HG02623 (cell line): ENCODE data around the gene OSBPL3.
"Not testable (repeated sequence)": the region's sequence is repeated elsewhere in the genome, so short reads cannot be mapped to it uniquely, and the experiment has no call there.

ENCODE experiments used
- ATAC-seq: cut with Tn5 transposase; IDR thresholded peaks from one replicate; pipeline ENCODE4 v1.9.1; 2021; ENCODE audit warnings: moderate library complexity; ENCODE audit not compliant: unreplicated experiment

Gene OSBPL3

GRCh38 chr7:24979863-24980533, at the start of gene OSBPL3:
Gene OSBPL3 (minus strand): TSS chr7:24980178. CDS start chr7:24892472, 87,706 bp downstream.
- peak; percentile 74 for ATAC-seq

DNA sequence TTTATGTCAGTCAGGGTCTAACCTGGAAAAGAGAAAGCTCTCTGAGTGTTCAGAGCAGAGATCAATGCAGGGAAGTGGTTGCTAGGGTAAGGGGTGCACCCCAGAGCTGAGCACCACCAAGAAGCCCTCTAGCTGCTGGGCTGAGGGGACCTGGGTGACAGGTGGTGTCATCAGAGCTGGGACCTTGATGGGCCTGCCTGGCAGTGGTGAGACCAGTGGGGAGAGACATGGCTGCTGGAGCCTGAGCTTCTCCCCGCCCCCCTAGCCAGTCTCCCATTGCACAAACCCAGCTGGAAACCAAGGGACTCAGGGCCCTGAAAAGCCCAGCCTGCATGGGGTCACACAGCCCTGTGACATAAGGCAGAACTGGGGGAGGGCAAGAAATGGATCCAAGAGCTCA, 49.1 kb upstream of the OSBPL3 start:
- ATAC-seq = no peak

DNA sequence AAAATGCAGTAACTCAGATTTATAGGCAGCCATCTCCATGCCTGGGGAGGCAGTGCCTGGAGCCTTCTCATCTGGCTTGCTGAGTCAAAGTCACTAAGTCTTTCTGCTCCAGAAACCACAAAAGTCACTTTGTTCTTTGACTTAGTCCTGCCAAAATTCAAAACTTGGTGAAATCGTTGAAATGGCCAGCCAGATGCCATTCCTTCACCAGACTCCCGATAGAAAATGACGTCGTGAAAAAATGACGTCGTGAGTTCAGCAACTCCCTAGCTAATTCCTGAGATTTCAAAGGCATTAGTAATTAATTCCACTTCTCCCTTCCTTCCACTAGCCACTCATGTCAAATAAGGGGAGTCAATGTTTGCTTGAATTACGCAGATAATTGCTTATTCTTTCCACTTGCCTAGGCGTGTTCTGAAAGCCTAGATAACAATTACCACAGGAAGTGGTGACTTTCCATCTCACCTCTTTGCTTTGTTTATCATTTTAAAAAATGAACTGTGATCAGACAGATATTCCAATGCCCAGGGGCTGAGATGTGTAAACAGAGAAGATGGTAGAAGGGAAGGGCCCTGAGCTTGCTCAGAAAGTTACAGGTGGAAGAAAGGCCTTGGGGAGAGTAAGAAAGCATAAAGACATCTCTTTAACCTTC, 48.5 kb upstream of the OSBPL3 start:
- no peak for ATAC-seq

DNA sequence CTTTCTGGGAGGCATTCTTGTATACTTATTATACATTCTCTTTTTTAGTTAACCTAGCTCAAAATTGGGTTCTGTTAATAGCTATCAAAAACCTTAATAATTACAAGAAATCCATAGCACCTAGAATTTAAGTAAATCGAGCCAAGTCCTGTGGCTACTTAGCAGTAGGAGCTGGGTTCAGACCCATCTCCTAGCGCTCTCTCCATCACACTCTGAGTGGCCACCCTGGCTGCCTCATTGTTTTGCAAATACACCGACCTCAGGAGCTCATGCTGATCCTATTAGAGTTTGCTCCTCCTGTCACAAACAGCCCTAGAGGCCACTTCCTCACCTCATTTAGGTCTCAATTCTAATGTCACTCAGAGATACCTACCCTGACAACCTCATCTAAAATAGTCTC, 46.2 kb upstream of the OSBPL3 start:
- ATAC-seq = no peak

DNA sequence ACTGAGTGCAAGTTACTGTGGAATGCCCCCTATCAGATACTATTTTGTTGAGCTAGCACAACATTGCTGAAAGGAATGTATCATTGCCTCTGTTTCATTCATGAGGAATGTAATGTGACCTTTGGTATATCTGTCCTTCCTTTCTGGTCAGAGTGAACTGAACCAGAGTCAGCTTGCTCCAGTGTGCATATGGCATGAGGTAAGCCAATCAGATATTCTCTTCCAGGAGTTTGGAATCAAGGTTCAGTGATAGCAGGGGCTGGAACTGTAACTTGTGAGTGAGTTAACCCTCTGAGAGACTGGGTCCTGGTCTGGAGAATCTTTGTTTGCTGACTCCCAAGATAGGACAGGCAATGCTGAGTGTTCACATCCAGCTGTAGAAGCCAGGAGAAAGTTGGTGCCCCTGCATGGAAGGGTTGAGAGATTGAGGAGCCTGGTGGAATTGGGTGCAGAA, 45.3 kb upstream of the OSBPL3 start:
- ATAC-seq = no peak

DNA sequence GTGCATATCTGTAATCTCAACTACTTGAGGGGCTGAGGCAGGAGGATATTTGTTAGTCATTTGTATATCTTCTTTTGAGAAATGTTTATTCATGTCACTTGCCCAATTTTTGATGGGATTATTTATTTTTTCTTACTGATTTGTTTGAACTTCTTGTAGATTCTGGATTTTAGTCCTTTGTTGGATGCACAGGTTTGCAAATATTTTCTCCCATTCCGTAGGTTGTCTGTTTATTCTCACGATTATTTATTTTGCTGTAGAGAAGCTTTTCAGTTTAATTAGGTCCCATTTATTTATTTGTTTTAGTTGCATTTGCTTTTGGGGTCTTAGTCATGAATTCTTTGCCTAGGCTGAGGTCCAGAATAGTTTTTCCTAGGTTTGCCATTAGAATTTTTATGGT, 44.1 kb upstream of the OSBPL3 start:
- ATAC-seq = no peak

- ATAC-seq = not testable (repeated sequence)
Observed at GRCh38 chr7:25017671-25018070, 37.7 kb upstream of the OSBPL3 start.

GRCh38 chr7:25014756-25015155, 34.8 kb upstream of the OSBPL3 start:
- no peak for ATAC-seq

GRCh38 chr7:25012710-25013109, 32.7 kb upstream of the OSBPL3 start:
- not testable (repeated sequence) for ATAC-seq

GRCh38 chr7:25012254-25012653, 32.3 kb upstream of the OSBPL3 start:
- ATAC-seq = no peak

- ATAC-seq = no peak
Observed at GRCh38 chr7:25009257-25009656, 29.3 kb upstream of the OSBPL3 start.

DNA sequence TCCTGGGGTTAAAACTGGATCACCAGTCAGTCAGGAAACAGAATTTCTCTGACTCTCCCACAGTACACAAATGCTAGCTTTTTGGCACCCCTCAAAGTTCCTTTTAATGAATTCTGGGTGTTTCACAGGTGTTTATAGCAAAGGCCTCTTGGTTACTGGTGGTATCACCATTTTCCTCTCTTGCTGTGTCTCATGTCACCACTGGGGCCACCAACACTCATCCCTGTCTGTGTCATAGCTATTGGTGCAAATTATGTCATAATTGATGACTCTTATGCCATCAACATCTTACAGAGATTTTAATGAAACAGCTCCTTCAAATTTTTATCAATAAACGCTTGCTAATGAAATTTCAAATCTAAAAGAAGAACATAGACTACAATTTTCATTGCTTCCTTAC, 27.7 kb upstream of the OSBPL3 start:
- no peak for ATAC-seq

DNA sequence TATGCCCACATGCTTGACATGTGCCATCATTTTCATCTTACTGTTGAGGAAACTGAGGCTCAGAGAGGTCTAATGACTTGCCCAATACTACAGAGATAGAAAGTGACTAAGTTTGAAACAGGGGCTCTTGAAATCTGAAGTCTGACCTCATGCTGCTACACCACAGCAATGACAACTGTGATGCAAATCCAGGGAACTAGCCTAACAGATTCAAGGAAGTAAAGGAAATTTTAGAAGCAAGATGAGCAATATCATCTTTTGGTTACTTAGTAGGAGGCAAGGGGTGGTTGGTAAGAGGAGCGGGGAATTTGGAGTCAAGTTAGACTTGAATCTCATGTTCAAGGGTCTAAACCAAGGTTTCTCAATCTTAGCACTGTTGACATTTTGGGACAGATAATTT, 26.3 kb upstream of the OSBPL3 start:
- ATAC-seq = no peak

GRCh38 chr7:25005658-25006057, 25.7 kb upstream of the OSBPL3 start:
- no peak for ATAC-seq

DNA sequence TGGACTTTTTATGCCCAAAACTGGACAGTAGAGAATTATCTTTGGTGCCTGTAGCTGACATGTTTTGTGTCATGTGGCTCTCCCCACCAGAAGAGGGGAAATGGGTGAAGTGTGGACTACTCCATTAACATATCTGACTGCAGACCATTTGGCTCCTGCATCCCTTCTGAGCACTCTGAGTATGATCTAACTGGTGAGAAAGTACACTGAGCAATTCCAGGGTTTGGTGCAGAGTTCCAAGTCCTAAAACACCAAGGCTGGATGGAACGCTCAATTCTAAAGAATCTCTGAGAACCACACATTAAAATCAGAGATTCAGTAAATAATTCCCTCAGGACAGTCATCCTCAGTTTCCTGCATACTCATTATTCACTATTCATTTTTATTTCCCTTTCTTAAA, 22.8 kb upstream of the OSBPL3 start:
- ATAC-seq = no peak

GRCh38 chr7:24995466-24995865, 15.5 kb upstream of the OSBPL3 start:
- ATAC-seq = no peak

DNA sequence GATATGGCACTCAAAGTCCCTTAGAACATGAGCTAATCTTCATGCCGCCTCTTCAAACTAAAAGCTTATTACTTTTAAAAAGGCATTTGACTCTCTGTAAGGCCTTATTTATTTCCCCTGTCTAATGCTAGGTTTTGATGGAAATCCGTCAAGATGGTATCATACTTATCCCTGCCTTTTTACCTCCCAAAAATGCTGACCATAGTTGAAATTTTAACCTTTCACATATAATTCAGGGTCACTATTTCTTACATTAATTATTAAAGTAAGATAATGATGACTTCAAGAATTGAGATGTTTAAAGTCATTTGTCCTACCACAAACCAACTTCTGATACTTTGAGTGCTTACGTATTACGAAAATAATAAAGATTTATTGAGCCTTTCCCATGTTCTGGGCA, 12.3 kb upstream of the OSBPL3 start:
- no peak for ATAC-seq

DNA sequence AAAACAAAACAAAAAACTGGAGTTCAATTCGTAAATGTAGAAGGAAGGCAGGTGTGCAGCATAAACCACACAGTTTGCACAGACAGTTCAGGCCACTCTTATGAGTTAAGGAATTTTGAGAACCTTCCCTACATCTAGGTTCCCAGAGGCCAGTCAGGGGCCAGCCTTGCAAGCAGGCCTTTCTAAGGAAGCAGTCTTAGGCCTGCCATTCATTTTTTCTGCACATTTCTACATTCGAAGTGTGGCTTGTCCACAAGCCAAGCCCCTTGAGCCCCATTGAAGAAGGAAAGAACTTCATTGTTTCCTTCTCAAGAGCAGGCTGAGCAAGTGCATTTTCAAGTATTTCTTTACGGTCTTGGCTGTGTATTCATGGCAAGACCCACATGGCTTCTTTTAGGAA, 11.4 kb upstream of the OSBPL3 start:
- no peak for ATAC-seq

- ATAC-seq = no peak
Observed at GRCh38 chr7:24987331-24987842, 7.4 kb upstream of the OSBPL3 start.

DNA sequence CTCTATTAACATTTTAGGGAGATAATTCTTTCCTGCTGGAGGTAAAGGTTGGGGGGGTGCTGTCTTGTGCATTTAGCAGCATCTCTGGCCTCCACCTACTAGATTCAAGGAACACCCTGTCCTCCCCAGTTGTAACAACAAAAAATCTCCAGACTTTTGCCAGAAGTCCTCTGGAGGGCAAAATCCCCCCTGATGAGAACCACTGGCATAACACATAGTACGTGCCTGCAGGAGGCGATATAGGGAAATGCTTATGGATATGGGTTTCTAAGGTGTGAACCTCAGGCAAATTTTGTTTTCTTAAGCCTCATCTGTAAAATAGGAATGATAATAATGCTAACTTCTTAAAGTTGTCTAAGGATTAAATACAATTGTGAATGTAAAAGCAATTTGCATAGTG, 2.9 kb upstream of the OSBPL3 start:
- no peak for ATAC-seq

DNA sequence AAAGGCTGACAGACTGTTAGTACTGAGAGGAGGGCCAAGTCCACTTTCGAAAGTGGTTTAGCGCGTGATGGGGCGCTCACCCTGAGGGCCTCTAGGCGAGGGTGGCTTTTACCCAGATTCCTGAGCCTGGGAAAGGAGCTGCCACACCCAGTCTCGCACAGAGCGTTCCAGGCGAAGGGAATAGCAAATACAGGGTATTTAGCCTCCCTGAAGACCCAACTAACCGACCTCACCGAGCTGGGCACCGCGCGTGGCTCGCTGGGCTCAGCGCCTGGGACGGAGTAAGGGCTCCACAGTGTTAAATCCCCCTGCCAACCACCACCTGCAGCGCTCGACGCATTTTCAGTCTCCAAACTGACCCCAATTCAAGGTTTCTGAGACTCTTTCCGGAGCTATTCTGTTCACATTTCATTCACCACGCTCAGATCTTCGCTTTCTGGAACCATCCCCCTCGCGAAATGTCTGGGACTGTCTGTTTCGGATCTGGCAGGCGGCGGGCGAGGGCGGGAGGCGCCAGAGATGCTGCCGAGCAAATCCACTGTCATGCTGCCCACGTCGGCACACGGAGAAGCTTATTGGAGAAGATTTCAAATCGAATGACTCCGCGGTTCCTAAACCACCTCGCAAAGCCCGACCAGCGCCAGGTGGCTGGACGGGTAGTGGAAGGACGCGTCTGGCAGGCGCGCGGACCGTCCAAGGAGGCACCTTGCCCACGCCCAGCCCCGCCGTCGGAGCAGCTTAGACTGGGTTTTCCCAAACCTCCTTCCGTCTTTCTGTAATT, 1.4 kb upstream of the OSBPL3 start:
- no peak for ATAC-seq
